DMS53 (cell line): ENCODE measurements around the gene STK16.
"Not testable (repeated sequence)": the region's sequence is repeated elsewhere in the genome, so short reads cannot be mapped to it uniquely, and the experiment has no call there.

ENCODE experiments used
- DNase-seq: peaks from one replicate; lab custom pipeline; 2025; lab: John Stamatoyannopoulos, UW

The STK16 gene

GRCh38 chr2:219244789-219245147 lies 511 bp upstream of the STK16 start:
- no peak for DNase-seq

- peak; percentile 48 for DNase-seq
These were observed 586 bp downstream of the STK16 start for GRCh38 chr2:219245899-219246230.

GRCh38 chr2:219246559-219246958 lies 1.3 kb downstream of the STK16 start:
- DNase-seq, result no peak

DNA sequence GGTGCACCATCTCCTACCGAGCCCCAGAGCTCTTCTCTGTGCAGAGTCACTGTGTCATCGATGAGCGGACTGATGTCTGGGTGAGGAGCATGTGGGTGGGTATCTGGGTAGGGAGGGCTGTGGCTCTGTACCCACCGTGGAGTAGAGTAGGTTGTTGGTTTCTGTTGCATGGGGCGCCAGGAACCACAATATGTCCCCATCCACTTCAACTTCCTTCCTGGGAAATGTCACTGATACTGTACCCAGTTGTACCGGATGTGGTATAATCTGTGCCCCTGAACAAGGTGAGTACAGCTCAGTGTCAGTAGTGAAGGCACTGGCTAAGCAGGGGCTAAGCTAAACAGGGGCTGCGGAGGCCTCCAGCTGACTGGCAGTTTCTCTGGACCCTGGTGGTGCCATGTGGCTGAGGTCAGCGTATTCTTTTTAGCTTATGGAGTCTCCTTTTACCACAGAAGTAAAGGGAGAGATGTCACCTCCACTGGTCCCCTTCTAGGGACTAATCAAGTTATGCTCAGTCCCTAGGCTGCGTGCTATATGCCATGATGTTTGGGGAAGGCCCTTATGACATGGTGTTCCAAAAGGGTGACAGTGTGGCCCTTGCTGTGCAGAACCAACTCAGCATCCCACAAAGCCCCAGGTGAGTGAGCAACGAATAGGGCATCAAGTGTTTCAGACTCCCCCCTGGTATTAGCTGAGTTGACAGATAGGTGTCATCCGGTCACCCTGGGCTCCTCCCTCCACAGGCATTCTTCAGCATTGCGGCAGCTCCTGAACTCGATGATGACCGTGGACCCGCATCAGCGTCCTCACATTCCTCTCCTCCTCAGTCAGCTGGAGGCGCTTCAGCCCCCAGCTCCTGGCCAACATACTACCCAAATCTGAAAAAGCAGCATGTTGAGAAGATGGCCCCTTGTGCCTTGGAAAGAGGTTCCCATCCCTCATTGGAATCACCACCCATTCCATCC lies 2.7 kb downstream of the STK16 start:
- DNase-seq, result peak; percentile 24

GRCh38 chr2:219248845-219249202 lies 3.5 kb downstream of the STK16 start:
- no peak for DNase-seq

- peak; percentile 97 for DNase-seq
These were observed 4.1 kb downstream of the STK16 start for GRCh38 chr2:219249203-219249980.

- DNase-seq, result peak; percentile 56
These were observed 4.9 kb downstream of the STK16 start for GRCh38 chr2:219250049-219250781.

DNA sequence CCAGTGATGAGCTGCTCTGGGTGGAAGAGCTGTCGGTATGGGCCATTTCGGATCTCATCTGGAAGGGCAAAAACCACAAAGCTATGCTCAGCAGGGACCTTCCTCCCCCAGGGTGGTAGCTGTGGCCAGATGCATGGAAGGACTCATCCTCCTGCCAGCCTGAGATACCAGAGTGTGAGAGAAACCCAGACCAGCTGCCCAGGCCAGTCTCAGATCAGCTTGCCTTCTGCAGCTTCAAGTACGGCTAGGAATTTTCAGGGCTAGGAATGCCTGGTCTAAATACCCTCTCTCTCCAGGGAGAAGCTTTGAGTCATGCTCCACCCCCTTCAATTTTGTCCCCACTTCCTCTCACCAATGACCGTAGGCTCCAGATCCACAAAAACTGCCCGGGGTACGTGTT lies 6.4 kb downstream of the STK16 start:
- DNase-seq, result no peak

DNA sequence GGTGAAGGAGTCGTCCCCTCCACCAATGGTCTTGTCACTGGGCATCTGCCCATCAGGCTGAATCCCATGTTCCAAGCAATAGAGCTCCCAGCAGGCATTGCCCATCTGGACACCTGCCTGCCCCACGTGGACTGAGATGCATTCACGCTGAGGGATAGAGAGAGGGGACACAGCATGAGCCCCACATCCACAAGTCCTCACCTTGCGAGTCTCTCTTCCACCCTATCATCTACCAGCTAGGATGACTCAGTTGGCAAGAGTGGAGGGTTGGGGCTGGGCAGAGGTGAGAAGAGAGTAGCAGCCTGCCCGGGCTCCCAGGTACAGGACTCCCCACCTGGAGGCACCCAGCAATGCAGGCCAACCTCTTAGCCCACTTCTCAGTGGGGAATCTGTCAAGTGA lies 6.8 kb downstream of the STK16 start:
- peak; percentile 58 for DNase-seq

DNA sequence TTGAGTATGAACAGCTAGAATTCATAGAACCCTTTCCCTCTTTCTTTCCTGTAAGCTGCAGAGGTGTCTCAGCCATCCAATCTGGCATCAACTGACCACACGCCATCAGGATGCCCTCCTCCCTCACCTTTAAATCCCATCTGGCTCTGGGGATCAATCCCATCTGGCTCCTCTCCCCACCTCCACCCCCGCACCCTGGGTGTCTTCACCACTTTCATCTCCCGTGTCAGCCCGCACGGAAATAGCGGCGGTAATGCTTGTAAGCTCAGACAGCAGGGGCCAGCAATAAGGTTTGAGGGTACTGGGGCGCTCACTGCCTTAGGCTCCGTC lies 7.3 kb downstream of the STK16 start:
- DNase-seq, result peak; percentile 61

DNA sequence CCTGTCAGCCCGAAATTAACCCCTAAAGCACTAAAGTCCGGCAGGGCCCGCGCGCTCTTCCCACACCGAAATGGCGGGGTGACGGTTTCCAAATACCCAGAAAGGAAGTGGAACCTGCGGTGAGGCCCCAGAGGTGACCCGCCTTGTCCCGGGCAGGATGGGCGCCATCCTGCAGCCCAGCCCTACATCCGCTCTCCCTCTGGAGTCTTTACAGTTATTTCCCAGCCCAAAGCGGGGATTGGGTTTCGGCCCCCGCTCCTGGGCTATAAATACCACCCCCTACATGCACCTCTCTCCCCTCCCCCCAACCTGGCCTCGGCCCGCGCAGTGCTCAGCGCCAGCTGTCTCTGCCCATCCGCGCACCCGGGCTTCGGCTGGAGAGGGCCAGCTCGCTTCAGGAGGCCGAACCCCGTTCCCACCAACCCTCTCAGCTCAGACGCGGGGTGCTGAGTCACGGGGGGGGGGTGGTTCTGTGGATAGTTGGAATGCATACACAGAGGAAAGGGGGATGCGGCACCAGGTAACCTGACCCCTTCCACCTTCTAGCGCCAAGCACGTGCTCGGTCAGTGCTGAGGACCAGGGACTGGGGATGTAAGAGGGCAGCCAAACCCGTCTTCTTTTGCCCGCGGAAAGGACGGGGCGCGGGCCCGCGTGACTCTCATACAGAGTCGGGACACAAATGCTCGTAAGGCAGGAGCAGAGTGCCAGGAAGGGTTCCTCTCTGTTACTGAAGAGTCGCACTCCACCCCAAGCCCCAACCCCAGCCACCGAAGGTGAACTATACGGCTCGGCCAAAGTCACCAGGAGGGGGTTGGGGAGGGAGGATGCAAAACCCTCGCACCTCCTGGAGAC lies 7.8 kb downstream of the STK16 start, which contains the start of gene TUBA4B:
TUBA4B (plus strand) TSS at position 344 of the 853 bp plus-strand sequence; CDS start at position 509, 165 bp downstream.
- DNase-seq, result peak; percentile 69

DNA sequence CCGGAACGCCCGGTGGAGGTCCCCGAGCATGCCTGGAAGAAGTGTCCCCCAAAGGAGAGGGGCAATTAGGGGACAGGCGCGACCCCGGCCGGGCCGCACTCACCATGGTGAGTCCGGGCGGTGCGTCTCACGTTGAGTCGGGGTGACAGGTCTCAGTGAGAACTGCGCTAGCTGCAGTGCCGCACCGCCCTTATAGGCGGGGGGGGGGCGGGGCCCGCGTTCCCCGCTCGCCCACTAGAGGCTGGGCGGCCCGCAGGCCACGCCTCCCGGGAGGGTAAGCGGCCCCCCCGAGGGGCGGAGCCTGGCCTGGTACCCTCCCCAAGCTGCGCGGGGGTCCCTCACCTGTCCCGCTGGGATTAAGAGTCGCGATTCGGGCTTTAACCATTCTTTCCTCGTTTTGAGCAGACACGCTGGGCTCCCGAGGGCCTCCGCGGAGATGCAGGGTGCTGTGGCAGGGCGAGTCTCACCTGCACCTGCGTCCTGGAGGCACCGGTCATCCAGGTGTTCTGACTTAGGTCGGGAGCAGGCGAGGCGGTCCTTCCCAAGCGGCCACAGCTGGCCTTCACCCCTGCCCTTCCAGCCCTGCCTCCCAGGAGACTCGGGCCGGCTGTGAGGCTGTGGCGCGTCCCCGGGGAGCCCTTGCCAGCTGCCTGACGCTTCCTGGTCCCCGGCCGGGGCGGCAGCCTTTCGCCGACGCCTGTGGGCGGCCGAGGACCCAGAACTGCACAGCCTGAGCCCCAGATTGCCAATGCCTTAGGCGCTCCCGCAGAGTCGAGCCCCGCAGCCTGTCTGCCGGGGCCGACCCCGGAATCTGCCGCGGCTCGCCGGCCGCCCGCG lies 8.7 kb downstream of the STK16 start, which contains the start of gene TUBA4A:
TUBA4A (minus strand) TSS at position 166 of the 837 bp plus-strand sequence; CDS start at position 106, 60 bp downstream.
- peak; percentile 92 for DNase-seq

GRCh38 chr2:219254590-219255201 lies 9.4 kb downstream of the STK16 start:
- peak; percentile 30 for DNase-seq

DNA sequence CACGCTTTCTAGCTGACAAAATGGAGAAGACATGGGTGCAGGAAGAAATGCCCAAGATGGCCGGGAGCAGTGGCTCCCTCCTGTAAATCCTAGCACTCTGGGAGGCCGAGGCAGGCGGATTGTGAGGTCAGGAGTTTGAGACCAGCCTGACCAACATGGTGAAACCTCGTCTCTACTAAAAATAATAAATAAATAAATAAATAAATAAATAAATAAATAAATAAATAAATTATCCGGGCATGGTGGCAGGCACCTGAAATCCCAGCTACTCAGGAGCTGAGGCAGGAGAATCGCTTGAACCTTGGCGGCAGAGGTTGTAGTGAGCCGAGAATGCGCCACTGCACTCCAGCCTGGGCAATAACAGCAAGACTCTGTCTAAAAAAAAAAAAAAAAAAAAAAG lies 13.7 kb downstream of the STK16 start:
- DNase-seq, result not testable (repeated sequence)

DNA sequence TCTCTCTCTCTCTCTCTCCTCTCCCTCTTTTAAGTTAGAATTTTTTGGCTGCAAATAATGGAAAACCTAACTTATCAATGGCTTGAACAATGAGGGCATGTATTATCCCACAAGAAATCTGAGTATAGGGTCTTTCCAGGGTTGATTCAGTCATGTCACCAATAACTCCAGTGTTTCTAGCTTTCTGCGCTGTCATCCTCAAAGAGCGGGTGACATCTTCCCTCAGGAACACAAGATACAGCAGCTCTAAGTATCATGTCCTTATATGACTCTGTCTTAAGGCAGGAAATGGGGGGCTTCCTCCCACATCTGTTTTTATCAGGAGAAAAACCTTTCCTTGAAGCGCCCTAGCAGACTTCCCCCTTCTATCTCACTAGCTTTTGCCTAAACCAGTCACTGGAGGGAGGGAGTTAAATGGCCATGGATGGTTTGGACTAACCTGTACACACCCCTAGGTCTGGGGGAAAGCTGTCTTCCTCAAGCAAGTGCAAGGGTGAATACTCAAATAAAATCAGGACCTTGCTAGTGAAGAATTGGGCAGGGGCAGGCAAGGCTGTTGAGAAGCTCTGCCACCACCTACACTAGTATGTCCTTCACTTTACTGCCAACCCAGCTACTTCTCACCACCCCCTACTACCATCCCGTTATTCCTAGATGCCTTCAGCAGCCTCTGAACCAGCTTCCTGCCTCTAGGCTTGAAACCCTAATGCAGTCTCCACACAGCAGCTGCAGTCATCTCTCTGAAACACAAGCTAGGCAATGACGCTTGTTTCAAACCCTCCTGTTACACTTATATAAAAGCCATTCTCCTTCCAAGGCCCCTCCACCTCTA lies 16.0 kb downstream of the STK16 start:
- no peak for DNase-seq

DNA sequence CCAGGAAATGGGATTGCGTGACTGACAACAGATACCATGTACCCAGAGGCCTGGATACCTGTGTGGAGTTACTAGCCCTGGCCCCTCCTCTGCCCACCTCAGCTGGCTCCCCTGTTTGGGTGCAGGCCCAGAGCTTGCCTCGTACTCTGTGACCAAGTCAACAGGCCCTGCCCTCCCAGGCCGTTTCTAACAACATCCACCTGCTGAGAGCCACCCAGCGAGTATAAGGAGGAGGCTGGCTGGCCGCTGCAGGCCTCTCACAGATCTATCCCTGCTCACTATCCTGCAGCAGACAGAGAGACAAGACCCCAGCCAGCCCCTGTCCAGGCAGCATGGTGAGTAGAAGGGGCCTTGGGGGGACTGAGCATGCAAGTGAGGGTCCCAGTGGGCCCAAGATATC lies 21.0 kb downstream of the STK16 start:
- DNase-seq, result no peak

GRCh38 chr2:219266886-219267285 lies 21.6 kb downstream of the STK16 start:
- DNase-seq, result no peak

GRCh38 chr2:219268294-219268693 lies 23.0 kb downstream of the STK16 start:
- no peak for DNase-seq

DNA sequence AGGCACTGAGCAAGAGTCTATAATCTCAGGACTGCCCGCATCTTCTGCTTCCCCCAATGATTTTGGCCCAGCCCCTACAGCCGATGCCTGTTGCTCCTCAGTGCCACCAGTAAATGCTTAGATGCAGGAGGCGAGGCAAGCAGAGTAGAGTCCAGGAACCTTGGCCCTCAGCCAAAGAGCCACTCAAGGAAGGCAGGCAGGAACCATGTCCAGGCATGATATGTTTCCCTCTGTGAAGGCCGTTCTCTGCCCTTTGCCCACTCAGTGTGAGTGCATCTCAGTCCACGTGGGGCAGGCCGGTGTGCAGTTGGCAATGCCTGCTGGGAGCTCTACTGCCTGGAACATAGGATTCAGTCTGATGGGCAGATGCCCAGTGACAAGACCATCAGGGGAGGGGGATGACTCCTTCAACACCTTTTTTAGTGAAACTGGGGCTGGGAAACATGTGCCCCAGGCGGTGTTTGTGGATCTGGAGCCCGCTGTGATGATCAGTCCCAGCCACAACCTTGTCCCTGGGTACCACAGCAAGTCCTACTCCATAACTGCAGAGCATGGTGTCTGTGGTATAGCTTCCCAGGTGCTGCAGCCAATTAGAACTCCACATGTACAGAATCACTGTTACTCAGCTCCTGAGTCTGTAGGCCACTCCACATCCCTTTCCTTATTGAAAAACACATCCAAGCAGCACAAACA lies 24.2 kb downstream of the STK16 start:
- peak; percentile 65 for DNase-seq
